Natural killer cell (primary cell): ENCODE data around the gene TMEM245. TPM values are rescaled to one million over a fixed set of nuclear protein-coding genes. Genes with fewer than 3 reads are reported as not detected.

Source experiments
- ATAC-seq, 3 donors: fragments of 150-1000 bp in 2 of 3; fragments of 200-7000 bp in 1 of 3; cut with Tn5 transposase; 1 replicate in 1 of 3; 2 replicates in 2 of 3; pipeline ENCODE4 v1.10.0; 2021; ENCODE audit warnings: mild to moderate bottlenecking in 2 of 3, moderate library complexity in 2 of 3
- DNase-seq, 2 donors: peaks; one replicate each; pipeline versions ENCODE4 v3.0.0 to v3.0.0-alpha.2; 2013 to 2021; ENCODE audit warnings: mixed read lengths in 1 of 2
- H3K27ac ChIP-seq: one replicate; pipeline ENCODE4 v1.5.1; 2013; ENCODE audit warnings: mild to moderate bottlenecking, low read length
- H3K27me3 ChIP-seq: one replicate; pipeline ENCODE4 v1.6.1; 2013; ENCODE audit warnings: low read length; ENCODE audit not compliant: control insufficient read depth, insufficient read depth
- H3K36me3 ChIP-seq: one replicate; pipeline ENCODE4 v1.6.1; 2013; ENCODE audit warnings: low read length; ENCODE audit not compliant: control insufficient read depth, insufficient read depth
- H3K4me1 ChIP-seq: one replicate; pipeline ENCODE4 v1.6.1; 2013; ENCODE audit warnings: low read length; ENCODE audit not compliant: control insufficient read depth, insufficient read depth
- H3K4me3 ChIP-seq: one replicate; pipeline ENCODE4 v1.5.1; 2013; ENCODE audit warnings: low read length
- H3K9me3 ChIP-seq: one replicate; pipeline ENCODE4 v1.6.1; 2013; ENCODE audit warnings: low read length; ENCODE audit not compliant: control insufficient read depth, insufficient read depth
- H3K27ac Mint-ChIP-seq, 2 donors: one replicate each; pipeline ENCODE4 v1.8.0; 2022; ENCODE audit warnings: mild to moderate bottlenecking in 2 of 2, mixed read lengths in 2 of 2, moderate library complexity in 1 of 2
- H3K27me3 Mint-ChIP-seq, 2 donors: one replicate each; pipeline ENCODE4 v1.8.0; 2022; ENCODE audit warnings: low read depth in 2 of 2, mixed read lengths in 2 of 2
- H3K36me3 Mint-ChIP-seq: one replicate; pipeline ENCODE4 v1.8.0; 2022; ENCODE audit warnings: mixed read lengths
- H3K4me1 Mint-ChIP-seq, 2 donors: one replicate each; pipeline ENCODE4 v1.8.0; 2022; ENCODE audit warnings: mixed read lengths in 2 of 2
- H3K4me3 Mint-ChIP-seq: one replicate; pipeline ENCODE4 v1.8.0; 2022; ENCODE audit warnings: mild to moderate bottlenecking, moderate library complexity, mixed read lengths
- H3K9me3 Mint-ChIP-seq, 2 donors: one replicate each; pipeline ENCODE4 v1.8.0; 2022; ENCODE audit warnings: mixed read lengths in 2 of 2
- CTCF ChIP-seq: fragments of 200-600 bp; IDR thresholded peaks from one replicate; pipeline ENCODE4 v1.8.0; 2022; ENCODE audit warnings: antibody characterized with exemption
- WGBS: methylation state at CpG from one replicate; pipeline ENCODE4 v1.1.7; 2013; ENCODE audit warnings: missing lambda C conversion rate; ENCODE audit not compliant: insufficient coverage; 5-methylcytosine and 5-hydroxymethylcytosine counted together
- intact Hi-C: fragments of 100-400 bp; cut with micrococcal nuclease; formaldehyde crosslinking; loops from one replicate; pipeline ENCODE4 v1.14.2; 2022
- total RNA-seq, 4 donors: library from RNA; stranded (reverse); fragments of 120-200 nt in 1 of 4; gene quantifications; one replicate each; pipeline versions ENCODE4 v1.2.3 to v1.2.4, GENCODE V29; 2013 to 2022

Gene TMEM245
- total RNA-seq, 3 donors from 2014 or later (not counting 1 experiment from before 2014, with no cell fraction given): 14.5 to 22.5 (median 21.8) TPM

GRCh38 chr9:109163194-109163593, 43.4 kb upstream of the TMEM245 start:
- H3K27ac Mint-ChIP-seq: no peak overlapping the region
- Histone ChIP-seq H3K4me3 (no peak overlapping the region), H3K36me3 (no peaks in the 10 kb centered on the region), H3K27ac (no peak overlapping the region), H3K4me1 (no peaks in the 10 kb centered on the region), H3K27me3 (peaks cover 12% of the 10 kb centered on the region), H3K9me3 (no peaks in the 10 kb centered on the region)
- H3K27me3 Mint-ChIP-seq: peaks cover 47 to 71% of the 10 kb centered on the region in 2 donors
- peaks cover 0 to 5% of the 10 kb centered on the region in 2 donors for H3K4me1 Mint-ChIP-seq
- intact Hi-C loops: no loop called here
- H3K9me3 Mint-ChIP-seq: no peaks in the 10 kb centered on the region
- no peak for TF ChIP-seq CTCF
- no peaks in the 10 kb centered on the region for H3K36me3 Mint-ChIP-seq
- no peak for ATAC-seq
- DNase-seq: no peak
- 93% methylated on average over 1 of the region's 1 CpG for WGBS
- no peak overlapping the region for H3K4me3 Mint-ChIP-seq

GRCh38 chr9:109162677-109163076, 42.9 kb upstream of the TMEM245 start:
- no peak overlapping the region for H3K4me3 Mint-ChIP-seq
- no peak overlapping the region for H3K27ac Mint-ChIP-seq
- H3K4me1 ChIP-seq: no peaks in the 10 kb centered on the region
- no peak overlapping the region for H3K4me3 ChIP-seq
- H3K27me3 ChIP-seq: peaks cover 10% of the 10 kb centered on the region
- H3K4me1 Mint-ChIP-seq: peaks cover 0 to 5% of the 10 kb centered on the region in 2 donors
- no peaks in the 10 kb centered on the region for H3K36me3 ChIP-seq
- DNase-seq: no peak
- WGBS: 85% methylated on average over 3 of the region's 3 CpGs
- peaks cover 46 to 71% of the 10 kb centered on the region in 2 donors for H3K27me3 Mint-ChIP-seq
- no peaks in the 10 kb centered on the region for H3K9me3 ChIP-seq
- no peaks in the 10 kb centered on the region for H3K9me3 Mint-ChIP-seq
- ATAC-seq: no peak
- TF ChIP-seq CTCF: no peak
- intact Hi-C loops: no loop called here
- no peak overlapping the region for H3K27ac ChIP-seq
- no peaks in the 10 kb centered on the region for H3K36me3 Mint-ChIP-seq

- no peak overlapping the region for H3K4me3 Mint-ChIP-seq
- H3K27ac ChIP-seq: no peak overlapping the region
- H3K36me3 ChIP-seq: no peaks in the 10 kb centered on the region
- H3K27ac Mint-ChIP-seq: no peak overlapping the region
- no peaks in the 10 kb centered on the region for H3K9me3 ChIP-seq
- no peak for DNase-seq
- H3K4me1 Mint-ChIP-seq: no peaks in the 10 kb centered on the region
- no peaks in the 10 kb centered on the region for H3K36me3 Mint-ChIP-seq
- H3K27me3 ChIP-seq: peaks cover 9% of the 10 kb centered on the region
- intact Hi-C loops: no loop called here
- no CpG with 5 or more reads among the region's 3 CpGs for WGBS
- no peak for ATAC-seq
- no peak overlapping the region for H3K4me3 ChIP-seq
- H3K9me3 Mint-ChIP-seq: no peaks in the 10 kb centered on the region
- H3K27me3 Mint-ChIP-seq: peaks cover 41 to 67% of the 10 kb centered on the region in 2 donors
- no peaks in the 10 kb centered on the region for H3K4me1 ChIP-seq
- no peak for TF ChIP-seq CTCF
Measured at GRCh38 chr9:109161471-109161870, 41.7 kb upstream of the TMEM245 start.

GRCh38 chr9:109159583-109159982, 39.8 kb upstream of the TMEM245 start:
- no peak overlapping the region for H3K4me3 Mint-ChIP-seq

More at GRCh38 chr9:109159583-109159982, 39.8 kb upstream of the TMEM245 start:
- H3K4me3 ChIP-seq: no peak overlapping the region
- no peak for ATAC-seq
- H3K36me3 ChIP-seq: no peaks in the 10 kb centered on the region
- H3K27ac Mint-ChIP-seq: no peak overlapping the region
- H3K9me3 ChIP-seq: no peaks in the 10 kb centered on the region
- WGBS: 84% methylated on average over 4 of the region's 4 CpGs
- H3K36me3 Mint-ChIP-seq: no peaks in the 10 kb centered on the region
- no peaks in the 10 kb centered on the region for H3K9me3 Mint-ChIP-seq
- peaks cover 27 to 54% of the 10 kb centered on the region in 2 donors for H3K27me3 Mint-ChIP-seq
- H3K27me3 ChIP-seq: peaks cover 2% of the 10 kb centered on the region
- H3K4me1 Mint-ChIP-seq: no peaks in the 10 kb centered on the region
- intact Hi-C loops: no loop called here
- no peak for TF ChIP-seq CTCF
- H3K4me1 ChIP-seq: no peaks in the 10 kb centered on the region
- no peak overlapping the region for H3K27ac ChIP-seq
- DNase-seq: no peak
